H1 (cell line): ENCODE data around the gene OR52W1.

Experiments used
- ATF3 ChIP-seq: IDR thresholded peaks from 2 replicates; pipeline ENCODE4 v1.6.1; 2011; ENCODE audit warnings: low read depth, mild to moderate bottlenecking, low read length; ENCODE audit not compliant: insufficient read depth
- BACH1 ChIP-seq: IDR thresholded peaks from 2 replicates; pipeline ENCODE4 v1.6.1; 2012; ENCODE audit warnings: low read length, improper control_type of control experiment
- CBX5 ChIP-seq: fragments of 300-800, 300-1000 bp; sonication (generic); IDR thresholded peaks from 2 replicates; pipeline ENCODE4 v1.7.1; 2016; ENCODE audit warnings: antibody characterized with exemption, low read length, low read depth
- CTCF ChIP-seq, 3 experiments: IDR thresholded peaks; 1 replicate in 2 of 3; 2 replicates in 1 of 3; pipeline versions ENCODE4 v1.5.1 to v1.6.1; 2011; ENCODE audit warnings: low read length in 3 of 3, mild to moderate bottlenecking in 3 of 3, inconsistent platforms in 2 of 3, low read depth in 1 of 3, moderate library complexity in 1 of 3; ENCODE audit not compliant: insufficient read depth in 1 of 3; ENCODE audit errors: control extremely low read depth in 1 of 3
- EZH2 ChIP-seq: fragments of 200-600 bp; sonication (generic); IDR thresholded peaks from 2 replicates; pipeline ENCODE4 v1.7.1; 2012; ENCODE audit warnings: low read depth, mild to moderate bottlenecking, moderate library complexity, low read length, inconsistent platforms; ENCODE audit not compliant: severe bottlenecking
- JUN ChIP-seq: IDR thresholded peaks from 2 replicates; pipeline ENCODE4 v1.6.1; 2011; ENCODE audit warnings: low read depth, mild to moderate bottlenecking, improper control_type of control experiment, low read length
- KDM5A ChIP-seq: fragments of 200-600 bp; IDR thresholded peaks from 2 replicates; pipeline ENCODE4 v1.7.1; 2012; ENCODE audit warnings: mild to moderate bottlenecking, low read length, inconsistent platforms, mixed read lengths
- PHF8 ChIP-seq: fragments of 200-600 bp; sonication (generic); conservative IDR thresholded peaks from 2 replicates; pipeline ENCODE4 v1.7.1; 2012; ENCODE audit warnings: low read depth, mild to moderate bottlenecking, inconsistent platforms, low read length, moderate library complexity
- POLR2A ChIP-seq, 2 experiments: IDR thresholded peaks; 1 replicate in 1 of 2; 2 replicates in 1 of 2; pipeline ENCODE4 v1.6.1; 2011; ENCODE audit warnings: low read depth in 2 of 2, low read length in 2 of 2, mild to moderate bottlenecking in 2 of 2; ENCODE audit errors: control extremely low read depth in 1 of 2
- POU5F1 ChIP-seq: IDR thresholded peaks from 2 replicates; pipeline ENCODE4 v1.6.1; 2011; ENCODE audit warnings: low read depth, mild to moderate bottlenecking, low read length, moderate library complexity
- RAD21 ChIP-seq, 2 experiments: IDR thresholded peaks in 1 of 2; conservative IDR thresholded peaks in 1 of 2; 2 replicates each; pipeline ENCODE4 v1.6.1; 2011; ENCODE audit warnings: low read depth in 2 of 2, low read length in 2 of 2, improper control_type of control experiment in 1 of 2, inconsistent platforms in 1 of 2, mild to moderate bottlenecking in 1 of 2, moderate library complexity in 1 of 2
- RFX5 ChIP-seq: IDR thresholded peaks from 2 replicates; pipeline ENCODE4 v1.6.1; 2011; ENCODE audit warnings: low read depth, low read length, improper control_type of control experiment, borderline replicate concordance
- SIN3A ChIP-seq, 2 experiments: IDR thresholded peaks in 1 of 2; conservative IDR thresholded peaks in 1 of 2; 2 replicates each; pipeline ENCODE4 v1.6.1; 2011 to 2012; ENCODE audit warnings: low read length in 2 of 2, improper control_type of control experiment in 1 of 2, low read depth in 1 of 2, mild to moderate bottlenecking in 1 of 2
- YY1 ChIP-seq: IDR thresholded peaks from 2 replicates; pipeline ENCODE4 v1.6.1; 2011; ENCODE audit warnings: low read depth, mild to moderate bottlenecking, low read length

GRCh38 chr11:6234387-6235107 lies 35.5 kb downstream of the OR52W1 start, which contains the start of gene FHIP1B:
- TF ChIP-seq RFX5 (no peak), CTCF (IDR thresholded peaks at IDR 0.05; ENCODE audit: control extremely low read depth in 1 of 3, insufficient read depth in 1 of 3, low read depth in 1 of 3, low read length in 3 of 3) (no peak), JUN (no peak), POLR2A (IDR thresholded peaks at IDR 0.05; ENCODE audit: control extremely low read depth in 1 of 2, low read depth in 2 of 2, low read length in 2 of 2) (no peak), PHF8 (peak; percentile 66), EZH2 (no peak), YY1 (peak; percentile 78), KDM5A (no peak), SIN3A (conservative IDR thresholded peaks at IDR 0.05 in 1 of 2, IDR thresholded peaks at IDR 0.05 in 1 of 2; ENCODE audit: low read depth in 1 of 2, low read length in 2 of 2) (peak; percentile 46 to 92; a peak in 1 of 4 replicates), ATF3 (no peak), RAD21 (IDR thresholded peaks at IDR 0.05 in 1 of 2, conservative IDR thresholded peaks at IDR 0.05 in 1 of 2; ENCODE audit: low read depth in 2 of 2, low read length in 2 of 2) (no peak), BACH1 (no peak), POU5F1 (no peak), CBX5 (no peak)
